SHP77 (cell line): ENCODE results near the gene BTBD17.
A peak's percentile ranks its signal among the peaks of the same experiment; 100 is the strongest.

ENCODE experiments used
- DNase-seq, 2 experiments: peaks; one replicate each; lab custom pipeline; 2025; lab: John Stamatoyannopoulos, UW

The BTBD17 gene

GRCh38 chr17:74387365-74388218 lies 25.9 kb upstream of the BTBD17 start:
- DNase-seq = no peak

GRCh38 chr17:74386386-74386785 lies 24.7 kb upstream of the BTBD17 start:
- DNase-seq = no peak

GRCh38 chr17:74385201-74385600 lies 23.5 kb upstream of the BTBD17 start:
- DNase-seq = no peak

DNA sequence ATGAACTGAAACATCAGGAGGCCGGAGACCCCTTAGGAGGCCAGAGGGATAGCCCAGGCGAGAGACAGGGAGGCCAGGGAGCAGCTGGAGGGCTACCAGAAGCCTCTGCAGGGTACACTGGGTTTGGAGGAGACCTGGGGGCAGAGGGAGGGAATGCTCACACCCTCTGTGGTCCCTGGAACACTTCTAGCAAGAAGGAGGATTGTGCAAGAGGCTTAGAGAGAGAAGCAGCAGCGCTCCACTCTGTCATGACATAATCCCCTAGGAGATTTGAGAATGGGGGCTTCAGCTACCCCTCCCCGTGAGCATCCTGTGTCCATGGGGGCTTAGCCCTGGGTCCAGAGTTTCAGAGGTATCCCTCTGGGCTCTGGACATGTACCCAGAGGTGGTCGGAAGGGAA lies 21.5 kb upstream of the BTBD17 start:
- no peak for DNase-seq

DNA sequence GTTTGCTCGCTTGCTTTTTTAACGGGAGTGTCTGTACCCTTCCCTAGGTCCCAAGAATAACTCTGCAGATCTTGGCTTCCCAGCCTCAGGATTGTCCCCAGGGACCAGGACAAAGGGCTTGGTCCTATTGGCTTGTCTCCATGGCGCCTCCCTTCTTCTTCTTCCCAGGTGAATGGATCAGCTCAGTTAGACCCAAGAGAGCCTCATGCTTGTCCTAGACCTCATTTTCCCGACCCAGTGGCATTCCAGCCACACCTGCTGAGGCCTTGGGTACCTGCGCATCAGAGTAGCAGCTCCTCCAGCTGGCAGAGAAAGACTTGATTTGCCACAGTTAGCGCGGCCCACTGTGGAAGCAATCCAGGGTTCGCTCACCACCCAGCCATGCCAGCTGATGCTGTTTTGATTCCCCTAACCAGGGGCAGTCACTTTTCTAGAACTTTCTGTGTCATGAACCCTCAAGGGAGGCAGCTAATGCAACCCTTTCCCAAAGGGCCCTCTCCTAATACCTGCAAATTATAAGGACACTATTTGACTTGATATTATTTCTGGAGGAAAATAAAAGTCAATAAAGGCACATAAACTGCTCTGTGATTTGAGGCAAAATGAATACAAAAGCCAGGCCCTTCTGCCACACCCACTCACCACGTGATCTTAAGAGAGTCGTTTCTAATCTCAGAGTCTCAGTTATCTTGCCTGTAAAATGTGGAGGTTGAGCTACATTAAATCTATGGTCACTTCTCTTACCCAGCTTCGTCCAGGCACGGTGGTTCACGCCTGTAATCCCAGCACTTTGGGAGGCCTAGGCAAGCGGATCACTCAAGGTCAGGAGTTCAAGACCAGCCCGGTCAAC lies 19.5 kb upstream of the BTBD17 start:
- DNase-seq = no peak

DNA sequence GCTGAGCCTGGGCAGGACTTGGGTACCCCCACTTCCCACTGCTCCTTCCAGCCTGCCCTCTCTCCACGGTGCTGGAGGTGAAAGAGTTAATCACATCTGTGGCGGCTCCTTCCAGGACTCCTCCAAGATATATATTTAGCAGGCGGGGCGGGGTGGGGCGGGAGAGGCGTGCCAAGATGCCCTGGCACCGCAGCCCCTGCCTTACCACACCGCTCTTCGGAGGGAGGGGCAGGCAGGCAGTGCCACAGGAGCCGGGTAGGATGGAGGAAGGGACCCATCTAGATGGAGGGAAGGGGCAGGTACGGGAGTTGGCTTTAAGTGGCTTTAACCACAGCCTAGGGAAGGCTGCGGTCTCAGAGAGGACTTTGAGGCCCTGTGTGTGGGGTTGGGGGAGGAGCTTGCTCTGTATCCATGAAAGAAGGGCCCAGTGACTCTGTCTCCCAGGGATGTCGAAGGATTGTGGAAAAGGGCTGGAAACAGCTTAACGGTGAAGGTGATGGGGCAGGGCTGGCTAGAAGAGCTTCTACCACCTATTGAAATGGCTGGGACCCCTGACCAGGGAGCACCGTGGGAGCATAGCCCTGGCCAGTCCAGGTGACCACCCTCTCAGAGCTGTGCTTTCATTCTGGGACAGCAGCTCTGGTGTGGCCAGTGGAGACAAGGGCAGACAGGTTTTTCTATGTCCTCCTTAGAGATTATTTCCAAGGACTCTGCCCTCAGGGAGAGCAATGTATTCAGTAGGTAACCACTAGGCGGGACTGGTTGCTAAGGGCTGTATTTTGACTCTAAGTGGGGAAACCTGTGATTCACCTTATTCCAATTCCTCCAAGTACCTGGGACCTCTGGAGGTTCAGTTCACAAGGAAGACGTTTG lies 18.7 kb upstream of the BTBD17 start:
- DNase-seq = no peak

DNA sequence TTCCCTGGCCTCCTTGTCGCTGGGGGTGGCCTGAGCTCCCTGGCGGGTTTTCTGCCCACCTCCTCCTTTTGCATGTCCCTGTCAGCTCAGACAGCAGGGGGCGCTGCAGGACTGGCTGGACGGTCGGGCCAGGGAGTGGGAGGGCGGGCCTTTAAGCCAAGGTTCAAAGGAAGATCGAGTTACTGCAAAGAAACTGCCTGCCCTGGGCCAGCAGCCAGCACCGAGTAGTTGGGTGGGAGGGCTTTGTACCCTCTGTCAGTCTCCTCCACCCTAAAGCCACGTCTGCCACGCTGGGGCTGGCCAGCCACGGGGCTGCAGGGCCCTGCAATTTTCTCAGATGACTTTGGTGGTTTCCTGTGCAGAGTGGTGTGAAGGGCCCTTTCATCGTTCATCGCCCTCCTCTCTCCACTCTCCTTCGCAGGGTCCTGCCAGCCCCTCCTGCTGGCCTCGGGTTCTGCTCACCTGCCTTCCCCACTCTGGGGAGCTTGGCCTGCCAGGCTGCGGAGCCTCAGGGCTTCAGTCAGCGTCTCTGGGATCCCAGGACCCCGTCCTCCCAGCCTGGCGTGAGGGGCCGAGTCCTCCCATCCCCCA lies 17.9 kb upstream of the BTBD17 start:
- DNase-seq = peak; percentile 85 to 87

GRCh38 chr17:74374858-74375257 lies 13.2 kb upstream of the BTBD17 start:
- peak in 1 of 2 experiments; percentile 30 for DNase-seq

- DNase-seq = peak; percentile 92 to 94
Observed at GRCh38 chr17:74373838-74374606, 12.4 kb upstream of the BTBD17 start.

GRCh38 chr17:74372426-74372825 lies 10.8 kb upstream of the BTBD17 start:
- no peak for DNase-seq

DNA sequence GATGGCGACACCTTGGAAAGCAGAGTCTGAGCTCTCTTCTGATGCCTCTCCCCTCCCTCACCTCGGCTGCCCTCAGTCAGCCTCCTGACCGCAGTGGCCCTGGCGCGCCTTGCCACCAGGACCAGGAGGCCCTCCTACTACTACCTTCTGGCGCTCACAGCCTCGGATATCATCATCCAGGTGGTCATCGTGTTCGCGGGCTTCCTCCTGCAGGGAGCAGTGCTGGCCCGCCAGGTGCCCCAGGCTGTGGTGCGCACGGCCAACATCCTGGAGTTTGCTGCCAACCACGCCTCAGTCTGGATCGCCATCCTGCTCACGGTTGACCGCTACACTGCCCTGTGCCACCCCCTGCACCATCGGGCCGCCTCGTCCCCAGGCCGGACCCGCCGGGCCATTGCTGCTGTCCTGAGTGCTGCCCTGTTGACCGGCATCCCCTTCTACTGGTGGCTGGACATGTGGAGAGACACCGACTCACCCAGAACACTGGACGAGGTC lies 10.0 kb upstream of the BTBD17 start:
- DNase-seq = no peak

DNA sequence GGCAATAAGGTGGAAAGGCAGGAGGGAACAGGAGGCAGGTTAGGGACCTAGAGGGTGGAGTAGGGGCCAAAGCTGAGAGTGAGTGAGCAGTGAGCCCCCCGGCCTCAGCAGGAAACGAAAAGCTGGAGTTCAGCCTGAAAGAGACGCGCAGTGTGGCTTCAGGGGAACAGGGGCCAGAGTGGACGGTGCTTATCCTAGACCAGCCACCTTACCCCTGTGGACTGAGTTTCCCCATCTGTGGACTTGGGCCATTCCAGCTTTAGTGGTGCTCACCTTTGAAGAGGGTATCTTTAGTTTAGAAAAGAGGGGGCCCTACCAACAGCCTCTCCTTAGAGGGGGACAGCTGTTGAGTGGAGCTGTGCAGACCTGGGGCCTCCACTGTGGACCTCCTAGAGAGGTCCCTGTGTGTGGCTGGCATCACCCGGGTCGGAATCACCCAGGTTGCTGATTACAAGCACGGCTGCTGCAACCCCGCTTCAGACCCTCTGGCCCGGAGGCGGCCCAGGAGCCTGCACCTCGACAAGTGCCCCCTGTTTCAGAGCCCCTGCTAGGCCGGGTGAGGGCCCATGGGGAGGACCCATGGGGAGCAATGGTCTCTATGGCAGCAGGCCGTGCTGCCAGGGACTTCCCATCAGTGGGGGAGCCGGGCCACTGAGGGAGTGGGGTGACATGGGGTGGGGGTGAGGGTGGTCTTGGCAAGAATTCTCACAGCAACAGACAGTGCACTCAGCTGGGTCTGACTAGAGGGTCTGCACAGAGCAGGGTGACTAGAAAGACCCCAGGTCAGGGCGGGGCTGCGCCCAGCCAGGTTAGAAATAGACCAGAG lies 8.2 kb upstream of the BTBD17 start:
- DNase-seq = no peak

GRCh38 chr17:74369221-74369620 lies 7.6 kb upstream of the BTBD17 start:
- no peak for DNase-seq

- peak; percentile 78 to 82 for DNase-seq
Observed at GRCh38 chr17:74368341-74369081, 6.8 kb upstream of the BTBD17 start.

DNA sequence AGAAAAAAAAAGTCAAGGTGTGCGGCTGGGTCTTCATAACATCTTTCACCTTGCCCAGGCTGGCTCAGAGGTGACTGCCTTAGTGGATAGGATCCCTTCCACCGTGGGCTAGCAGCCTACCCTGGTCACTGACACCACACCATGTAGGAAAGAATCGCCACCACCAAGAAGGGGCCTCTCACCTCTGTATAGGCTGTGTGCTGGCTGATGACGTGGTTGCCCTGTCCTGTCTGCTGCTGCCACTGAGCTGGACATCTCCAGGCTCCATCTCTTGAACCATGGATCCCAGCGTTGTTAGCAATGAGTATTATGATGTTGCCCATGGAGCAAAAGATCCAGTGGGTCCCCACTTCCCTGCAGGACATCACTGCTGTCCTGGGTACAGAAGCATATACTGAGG lies 5.5 kb upstream of the BTBD17 start, which contains the start of gene GPR142:
Gene GPR142, plus strand, starts transcription at position 301 of the 400 bp plus-strand sequence. CDS start 2,035 bp downstream, outside the sequence.
- no peak for DNase-seq

- no peak for DNase-seq
Observed at GRCh38 chr17:74362810-74363498, 1.3 kb upstream of the BTBD17 start.

DNA sequence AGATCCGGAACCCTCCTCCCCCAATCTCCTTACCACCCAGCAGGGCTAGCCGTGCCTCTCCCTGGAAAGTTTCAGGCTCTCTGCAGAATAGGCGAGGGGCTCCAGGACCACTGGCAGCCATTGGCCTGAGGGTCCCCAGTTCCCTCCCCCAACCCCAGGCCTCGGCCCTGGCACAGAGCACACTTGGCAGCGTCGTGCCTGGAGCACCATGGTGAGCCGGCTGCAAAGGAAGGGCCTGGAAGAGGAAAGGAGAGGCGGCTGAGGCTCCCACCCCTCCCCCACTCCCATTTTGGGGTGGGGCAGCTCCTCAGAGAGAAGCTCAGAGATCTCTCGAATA lies 369 bp upstream of the BTBD17 start:
- no peak for DNase-seq

- peak; percentile 38 to 56 for DNase-seq
Observed at GRCh38 chr17:74360899-74361229, 804 bp downstream of the BTBD17 start.

- no peak for DNase-seq
Observed at GRCh38 chr17:74359916-74360315, 1.8 kb downstream of the BTBD17 start.
